Osteoblast (primary cell): ENCODE results near the gene HOXA10. TPM values are rescaled to one million over a fixed set of nuclear protein-coding genes. Genes with fewer than 3 reads are reported as not detected.
A peak's percentile ranks its signal among the peaks of the same experiment; 100 is the strongest.

Experiments used
- DNase-seq: peaks from one replicate; pipeline ENCODE4 v3.0.0; 2011; ENCODE audit warnings: low spot score, mixed read lengths; ENCODE audit not compliant: insufficient read length; ENCODE audit errors: missing footprints
- H2AFZ ChIP-seq: 2 replicates; pipeline ENCODE4 v1.6.0; 2011; ENCODE audit warnings: mild to moderate bottlenecking, low read length
- H3K27ac ChIP-seq: 2 replicates; pipeline ENCODE4 v1.5.1; 2011; ENCODE audit warnings: mild to moderate bottlenecking, low read depth, low read length, moderate library complexity
- H3K27me3 ChIP-seq: 2 replicates; pipeline ENCODE4 v1.6.0; 2012; ENCODE audit warnings: mild to moderate bottlenecking, control low read depth, inconsistent platforms, low read length, moderate library complexity; ENCODE audit not compliant: insufficient read depth
- H3K36me3 ChIP-seq: 2 replicates; pipeline ENCODE4 v1.5.1; 2011; ENCODE audit warnings: mild to moderate bottlenecking, low read length, control low read depth, moderate library complexity; ENCODE audit not compliant: insufficient read depth
- H3K4me1 ChIP-seq: 2 replicates; pipeline ENCODE4 v1.5.1; 2011; ENCODE audit warnings: mild to moderate bottlenecking, low read length, control low read depth, moderate library complexity; ENCODE audit not compliant: insufficient read depth
- H3K4me2 ChIP-seq: 2 replicates; pipeline ENCODE4 v1.6.0; 2011; ENCODE audit warnings: mild to moderate bottlenecking, low read length; ENCODE audit not compliant: insufficient read depth
- H3K4me3 ChIP-seq: fragments of 200-600 bp; sonication (generic); 3 replicates; pipeline ENCODE4 v1.5.1; 2012; ENCODE audit warnings: mild to moderate bottlenecking, low read length, inconsistent platforms; ENCODE audit not compliant: insufficient read depth
- H3K79me2 ChIP-seq: 2 replicates; pipeline ENCODE4 v1.6.0; 2012; ENCODE audit warnings: mild to moderate bottlenecking, low read length, control low read depth, inconsistent platforms; ENCODE audit not compliant: insufficient read depth
- H3K9me3 ChIP-seq: 2 replicates; pipeline ENCODE4 v1.5.1; 2011; ENCODE audit warnings: low read depth, low read length, control low read depth
- H4K20me1 ChIP-seq: 2 replicates; pipeline ENCODE4 v1.6.0; 2012; ENCODE audit warnings: mild to moderate bottlenecking, low read length, control low read depth; ENCODE audit not compliant: insufficient read depth
- total RNA-seq: library from RNA; depleted of rRNA; stranded (reverse); fragments of >200 nt; gene quantifications from 2 replicates; pipeline ENCODE4 v1.2.3, GENCODE V29; 2012
- TF ChIP-seq, protein P1 (sequence below): IDR thresholded peaks from 2 replicates; pipeline ENCODE4 v1.5.1; 2011; ENCODE audit warnings: mild to moderate bottlenecking, low read depth, low read length, moderate library complexity; ENCODE audit errors: extremely low read depth

The HOXA10 gene
- total RNA-seq, 1 donor: 43.1 TPM

GRCh38 chr7:27138472-27138871 lies 35.6 kb downstream of the HOXA10 start:
- TF ChIP-seq, protein P1, sequence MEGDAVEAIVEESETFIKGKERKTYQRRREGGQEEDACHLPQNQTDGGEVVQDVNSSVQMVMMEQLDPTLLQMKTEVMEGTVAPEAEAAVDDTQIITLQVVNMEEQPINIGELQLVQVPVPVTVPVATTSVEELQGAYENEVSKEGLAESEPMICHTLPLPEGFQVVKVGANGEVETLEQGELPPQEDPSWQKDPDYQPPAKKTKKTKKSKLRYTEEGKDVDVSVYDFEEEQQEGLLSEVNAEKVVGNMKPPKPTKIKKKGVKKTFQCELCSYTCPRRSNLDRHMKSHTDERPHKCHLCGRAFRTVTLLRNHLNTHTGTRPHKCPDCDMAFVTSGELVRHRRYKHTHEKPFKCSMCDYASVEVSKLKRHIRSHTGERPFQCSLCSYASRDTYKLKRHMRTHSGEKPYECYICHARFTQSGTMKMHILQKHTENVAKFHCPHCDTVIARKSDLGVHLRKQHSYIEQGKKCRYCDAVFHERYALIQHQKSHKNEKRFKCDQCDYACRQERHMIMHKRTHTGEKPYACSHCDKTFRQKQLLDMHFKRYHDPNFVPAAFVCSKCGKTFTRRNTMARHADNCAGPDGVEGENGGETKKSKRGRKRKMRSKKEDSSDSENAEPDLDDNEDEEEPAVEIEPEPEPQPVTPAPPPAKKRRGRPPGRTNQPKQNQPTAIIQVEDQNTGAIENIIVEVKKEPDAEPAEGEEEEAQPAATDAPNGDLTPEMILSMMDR: no peak
- H3K79me2 ChIP-seq: peaks cover 65% of the 10 kb centered on the region
- peaks cover 46% of the 10 kb centered on the region for H3K4me1 ChIP-seq

GRCh38 chr7:27137640-27138315 lies 36.3 kb downstream of the HOXA10 start:
- Histone ChIP-seq H2AFZ (no peak overlapping the region), H3K27me3 (no peaks in the 10 kb centered on the region), H3K27ac (peak overlapping the region; percentile 90), H3K9me3 (no peaks in the 10 kb centered on the region), H3K4me2 (peak overlapping the region; percentile 72), H3K79me2 (peaks cover 65% of the 10 kb centered on the region), H3K4me3 (no peak overlapping the region), H3K4me1 (peaks cover 46% of the 10 kb centered on the region), H4K20me1 (peaks cover 10% of the 10 kb centered on the region), H3K36me3 (peaks cover 23% of the 10 kb centered on the region)
- peak; percentile 76 for DNase-seq
- TF ChIP-seq, protein P1: no peak

More at GRCh38 chr7:27138472-27138871, 35.6 kb downstream of the HOXA10 start:
- Histone ChIP-seq H4K20me1 (peaks cover 10% of the 10 kb centered on the region), H3K27ac (peak overlapping the region; percentile 90), H3K9me3 (no peaks in the 10 kb centered on the region), H3K27me3 (no peaks in the 10 kb centered on the region), H2AFZ (no peak overlapping the region), H3K4me2 (peak overlapping the region; percentile 33), H3K4me3 (no peak overlapping the region), H3K36me3 (peaks cover 27% of the 10 kb centered on the region)
- peak; percentile 18 for DNase-seq

DNA sequence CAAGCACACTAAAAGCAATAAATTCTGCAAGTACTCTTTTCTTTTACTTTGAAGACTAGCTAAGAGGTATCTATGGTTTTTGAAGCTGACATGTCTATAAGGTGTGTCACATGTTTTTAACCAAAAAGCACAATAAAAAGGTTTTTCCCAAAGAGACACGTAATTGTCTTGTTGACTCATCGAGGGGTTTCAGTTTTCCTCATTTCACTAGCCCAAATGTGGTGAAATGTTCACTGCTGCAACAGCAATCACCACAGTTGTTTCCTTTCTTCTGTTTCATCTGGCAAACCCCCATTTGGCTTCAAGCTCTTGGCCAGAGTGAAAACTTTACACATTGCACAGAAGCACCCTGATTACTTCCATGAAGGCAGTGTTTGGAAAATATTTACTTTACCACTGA lies 39.7 kb downstream of the HOXA10 start:
- H3K79me2 ChIP-seq: peaks cover 58% of the 10 kb centered on the region
- no peaks in the 10 kb centered on the region for H3K27me3 ChIP-seq
- H2AFZ ChIP-seq: no peak overlapping the region
- H3K4me1 ChIP-seq: peaks cover 56% of the 10 kb centered on the region
- DNase-seq: peak; percentile 97
- H4K20me1 ChIP-seq: peaks cover 10% of the 10 kb centered on the region
- H3K9me3 ChIP-seq: no peaks in the 10 kb centered on the region
- peak overlapping the region; percentile 33 for H3K4me2 ChIP-seq
- H3K36me3 ChIP-seq: no peaks in the 10 kb centered on the region
- peak overlapping the region; percentile 90 for H3K27ac ChIP-seq
- no peak overlapping the region for H3K4me3 ChIP-seq
- TF ChIP-seq, protein P1: no peak

GRCh38 chr7:27133409-27134231 lies 40.5 kb downstream of the HOXA10 start:
- no peaks in the 10 kb centered on the region for H3K27me3 ChIP-seq
- peaks cover 10% of the 10 kb centered on the region for H4K20me1 ChIP-seq
- no peaks in the 10 kb centered on the region for H3K36me3 ChIP-seq
- peaks cover 56% of the 10 kb centered on the region for H3K79me2 ChIP-seq
- TF ChIP-seq, protein P1: no peak
- peak overlapping the region; percentile 90 for H3K27ac ChIP-seq
- H2AFZ ChIP-seq: no peak overlapping the region
- H3K9me3 ChIP-seq: no peaks in the 10 kb centered on the region
- H3K4me3 ChIP-seq: no peak overlapping the region
- peak; percentile 17 for DNase-seq
- H3K4me2 ChIP-seq: peak overlapping the region; percentile 33
- H3K4me1 ChIP-seq: peaks cover 56% of the 10 kb centered on the region
